ENCODE data around the gene CNOT1.
"Not testable (repeated sequence)": the region's sequence is repeated elsewhere in the genome, so short reads cannot be mapped to it uniquely, and the experiment has no call there.

The CNOT1 gene

GRCh38 chr16:58582971-58583765 is 46.5 kb downstream of the CNOT1 start:
- no peak for DNase-seq

DNA sequence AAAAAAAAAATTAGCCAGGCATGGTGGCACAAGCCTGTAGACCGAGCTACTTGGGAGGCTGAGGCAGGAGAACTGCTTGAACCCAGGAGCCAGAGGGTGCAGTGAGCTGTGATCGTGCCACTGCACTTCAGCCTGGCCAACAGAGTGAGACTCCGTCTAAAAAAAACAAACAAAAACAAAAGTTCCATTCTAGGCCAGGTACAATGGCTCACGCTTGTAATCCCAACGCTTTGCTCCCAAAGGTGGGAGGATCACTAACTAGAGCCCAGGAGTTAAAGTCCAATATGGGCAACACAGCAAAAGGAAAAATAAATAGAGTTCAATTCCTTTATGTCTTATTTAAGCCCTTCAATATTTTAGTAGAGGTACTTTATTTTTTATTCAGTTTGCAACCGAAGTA is 47.5 kb downstream of the CNOT1 start:
- DNase-seq = no peak

GRCh38 chr16:58579587-58579986 is 50.0 kb downstream of the CNOT1 start:
- no peak for DNase-seq

DNA sequence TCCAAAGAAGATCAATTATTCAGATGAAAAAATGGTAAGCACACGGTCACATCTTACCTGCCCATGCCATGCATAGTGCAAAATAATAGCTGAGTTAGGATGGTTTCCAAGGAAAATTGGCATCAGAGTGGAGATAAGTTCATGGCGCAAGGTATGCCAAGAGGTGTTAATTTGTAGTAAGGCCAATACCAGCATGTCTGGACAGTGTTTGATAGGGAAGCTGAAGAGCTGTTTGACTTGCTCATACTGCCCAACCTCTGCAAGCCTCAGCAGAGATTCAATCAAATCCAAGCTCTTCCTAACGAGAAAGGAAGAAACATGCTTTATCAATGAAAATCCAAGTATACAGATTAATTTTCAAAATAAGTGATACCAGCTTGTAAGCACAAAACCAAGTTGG is 51.0 kb downstream of the CNOT1 start:
- no peak for DNase-seq

- no peak for DNase-seq
These were observed 52.5 kb downstream of the CNOT1 start for GRCh38 chr16:58577141-58577540.

DNA sequence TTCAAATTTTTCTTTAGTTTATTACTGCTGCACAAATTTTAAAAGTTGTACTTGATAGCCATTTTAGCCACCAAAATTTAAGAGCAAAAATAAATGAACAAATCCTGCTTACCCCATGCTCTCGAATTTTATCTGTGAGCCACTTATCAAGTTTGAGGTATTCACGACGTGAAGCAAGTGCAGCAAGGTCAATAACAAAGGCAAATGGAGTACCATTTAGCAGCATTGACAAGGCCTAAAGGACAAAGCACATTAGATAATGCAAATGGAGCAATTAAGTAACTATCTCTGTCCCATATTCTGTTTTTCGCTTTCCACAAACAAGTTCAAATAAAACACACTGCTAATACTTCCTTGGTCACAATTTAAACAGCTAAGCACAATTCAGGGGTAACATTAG is 54.7 kb downstream of the CNOT1 start:
- no peak for DNase-seq

- DNase-seq = not testable (repeated sequence)
These were observed 63.9 kb downstream of the CNOT1 start for GRCh38 chr16:58565697-58566096.

DNA sequence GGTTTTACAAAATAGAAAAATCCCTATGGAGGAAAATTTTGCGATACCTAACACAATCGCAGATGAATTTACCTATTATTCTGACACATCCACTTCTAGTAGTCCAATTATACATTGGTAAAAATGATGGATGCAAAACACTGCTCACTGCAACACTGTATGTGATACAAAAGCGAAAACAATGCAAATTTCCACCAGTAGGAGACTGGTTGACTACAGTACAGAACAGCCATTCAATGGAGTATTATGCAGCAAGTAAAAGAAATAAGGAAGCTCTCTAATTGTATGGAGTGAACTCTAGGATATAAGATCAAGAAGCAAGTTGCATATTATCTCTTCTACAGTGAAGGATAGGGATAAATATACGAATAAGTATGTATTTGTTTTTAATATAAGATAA is 65.9 kb downstream of the CNOT1 start:
- no peak for DNase-seq

DNA sequence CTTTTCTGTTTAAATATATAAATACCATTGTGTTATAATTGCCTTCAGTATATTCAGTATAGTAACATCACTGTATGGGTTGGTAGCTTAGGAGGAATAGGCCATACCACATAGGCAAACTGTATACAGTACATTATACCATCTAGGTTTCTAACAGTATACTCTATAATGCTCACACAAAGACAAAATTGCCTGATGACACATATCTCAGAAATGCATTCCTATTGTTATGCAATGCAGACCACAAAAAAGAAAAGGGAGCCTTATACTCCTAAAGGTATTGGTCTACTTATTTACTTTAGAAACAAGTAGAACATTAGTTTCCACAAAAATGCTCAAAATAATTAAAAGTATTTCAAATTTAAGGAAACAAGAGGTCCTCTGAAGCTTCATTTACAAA is 66.4 kb downstream of the CNOT1 start:
- DNase-seq = no peak

- no peak for DNase-seq
These were observed 72.9 kb downstream of the CNOT1 start for GRCh38 chr16:58556678-58557077.

DNA sequence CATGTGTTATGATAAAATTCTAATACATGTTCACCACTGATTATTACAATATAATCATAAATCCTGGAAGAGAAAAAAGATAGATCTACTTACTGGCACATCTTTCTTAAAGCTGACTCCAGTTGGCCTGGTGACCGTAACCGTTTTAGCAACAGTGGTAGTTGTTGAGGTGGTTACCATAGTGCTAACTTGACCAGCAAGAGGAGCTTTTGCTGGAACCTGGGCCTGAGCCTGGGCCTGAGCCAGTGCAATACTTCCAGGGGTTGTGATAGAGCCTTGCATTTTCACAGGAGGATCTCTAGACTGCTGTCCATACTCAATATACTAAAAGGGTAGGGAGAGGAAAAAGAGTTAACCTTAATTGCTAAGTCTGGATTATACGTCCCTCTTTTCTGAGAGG is 78.1 kb downstream of the CNOT1 start:
- no peak for DNase-seq

DNA sequence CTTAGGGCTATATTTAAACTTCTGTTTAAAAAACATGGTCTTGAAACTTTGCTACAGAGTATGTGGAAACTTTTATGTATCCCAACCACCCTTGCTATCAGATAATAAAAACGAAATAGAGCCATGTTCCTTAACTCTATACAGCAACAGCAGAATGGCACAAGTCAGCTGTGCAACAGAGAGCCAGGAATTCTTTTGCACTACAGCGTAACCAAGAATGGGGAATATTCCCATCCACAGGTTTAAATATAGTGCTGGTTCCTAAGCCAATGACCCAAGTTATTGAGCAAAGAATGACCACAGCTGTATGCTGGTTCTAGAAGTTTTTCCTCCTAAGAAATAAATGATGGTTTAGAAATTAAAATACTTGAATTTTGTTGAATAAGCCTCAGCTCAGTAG is 81.2 kb downstream of the CNOT1 start:
- DNase-seq = no peak

DNA sequence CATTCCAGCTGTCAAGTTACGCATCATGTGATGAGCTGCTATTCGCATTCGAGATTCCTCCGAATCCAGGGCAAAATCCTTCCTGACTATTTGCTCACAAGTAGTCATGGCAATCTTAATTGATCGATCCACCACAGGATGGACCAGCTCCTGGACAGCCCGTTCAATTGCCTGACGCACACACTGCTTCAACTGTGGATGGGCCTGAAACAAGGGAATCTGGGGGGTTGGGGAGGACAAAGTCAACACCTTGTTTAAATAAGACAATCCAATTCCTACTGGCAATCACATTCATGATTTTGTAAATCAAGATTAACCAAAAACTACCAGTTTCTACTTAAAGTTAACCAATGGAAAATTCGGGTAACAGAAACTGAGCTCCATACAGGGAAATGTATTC is 85.9 kb downstream of the CNOT1 start:
- no peak for DNase-seq

DNA sequence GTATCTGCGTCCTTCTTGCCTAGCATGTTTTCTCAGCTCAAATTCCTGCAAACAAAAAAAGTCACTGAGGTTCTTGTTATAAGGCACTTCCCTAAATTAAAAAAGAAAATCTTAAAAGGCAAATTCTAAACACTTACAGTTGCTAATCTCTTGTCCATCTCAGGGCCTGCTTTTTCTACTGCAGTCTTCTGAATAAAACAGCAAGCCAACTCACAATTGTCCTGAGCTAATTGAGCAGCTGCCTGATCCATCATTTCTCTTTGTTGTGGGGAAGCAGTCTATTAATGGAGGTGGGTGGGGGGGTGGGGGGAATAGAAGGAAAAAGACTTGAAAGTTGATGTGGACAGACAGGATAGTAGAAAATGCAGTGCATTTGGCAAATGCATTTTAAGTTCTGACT is 87.3 kb downstream of the CNOT1 start:
- DNase-seq = no peak

DNA sequence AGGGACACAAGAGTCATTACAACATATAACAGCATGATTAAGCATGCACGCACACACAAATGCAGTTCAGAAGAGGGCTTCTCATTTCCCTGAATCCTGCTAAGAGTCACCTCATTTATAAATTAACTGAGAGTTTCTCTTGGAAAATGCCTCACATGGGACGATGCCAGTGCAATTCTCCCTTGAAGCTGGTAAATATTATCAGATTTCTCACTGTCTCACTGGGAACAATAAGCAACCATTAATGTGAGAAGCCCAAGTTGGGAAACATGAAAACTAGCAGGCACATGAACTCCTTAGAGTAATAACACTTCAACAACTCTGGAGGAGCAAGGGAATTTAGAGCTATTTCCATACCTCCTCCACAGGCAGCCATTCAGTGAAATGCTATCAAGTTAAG is 87.9 kb downstream of the CNOT1 start:
- no peak for DNase-seq

DNA sequence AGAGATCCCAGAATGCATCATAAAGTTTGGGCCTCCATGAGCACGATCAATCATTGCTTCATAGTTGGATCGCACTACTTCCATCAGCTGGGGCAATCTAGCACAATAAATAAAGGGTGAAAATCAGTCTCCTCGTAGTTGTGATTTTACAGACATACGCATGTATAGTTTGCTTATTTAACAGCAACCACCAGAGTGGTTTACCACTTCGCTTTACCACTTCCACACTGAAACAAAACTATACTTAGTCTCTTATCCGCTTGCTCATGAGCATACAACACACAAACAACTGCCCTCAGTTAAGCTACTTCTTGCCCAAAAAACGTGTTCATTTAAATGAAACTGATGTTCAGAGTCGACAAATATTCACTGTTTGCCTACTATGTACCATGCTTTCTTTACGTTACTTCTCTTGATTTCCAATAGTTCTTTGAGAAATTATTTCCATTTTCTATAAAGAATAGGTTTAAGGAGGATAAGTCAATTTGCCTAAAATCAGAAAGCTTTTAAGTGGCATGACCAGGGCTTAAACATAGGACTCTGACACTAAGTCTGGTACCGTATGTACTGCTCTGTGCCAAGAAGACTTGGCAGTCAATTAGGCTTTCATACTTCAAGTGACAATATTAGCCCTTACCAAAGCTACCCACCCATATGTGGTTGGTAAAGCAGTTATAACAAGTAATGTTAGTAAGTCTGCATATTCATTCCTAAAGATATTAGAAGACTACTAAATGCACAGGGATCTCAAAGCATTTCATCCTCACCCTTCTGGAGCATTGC is 92.3 kb downstream of the CNOT1 start:
- DNase-seq = no peak

- no peak for DNase-seq
These were observed 93.3 kb downstream of the CNOT1 start for GRCh38 chr16:58536278-58536677.

- no peak for DNase-seq
These were observed 94.5 kb downstream of the CNOT1 start for GRCh38 chr16:58535100-58535499.

GRCh38 chr16:58533751-58534470 is 95.7 kb downstream of the CNOT1 start:
- DNase-seq = no peak

DNA sequence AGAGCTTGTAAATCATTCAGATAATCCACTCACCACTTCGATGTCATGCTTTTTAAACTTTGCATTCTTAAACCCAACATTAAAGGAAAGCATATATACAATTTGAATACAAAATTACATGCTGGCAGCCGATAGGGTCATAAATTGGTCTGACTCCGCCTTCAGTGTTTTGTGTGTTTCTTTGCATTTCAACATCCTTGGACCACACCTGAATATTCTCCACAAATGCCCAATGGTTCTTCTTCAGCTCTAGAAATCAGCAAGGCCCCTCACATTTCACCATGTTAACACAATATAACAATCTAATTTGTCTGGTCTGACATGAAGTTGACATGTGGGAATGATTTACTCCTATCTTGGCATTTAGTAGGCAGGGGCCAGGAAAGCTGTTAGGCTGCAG is 97.2 kb downstream of the CNOT1 start:
- no peak for DNase-seq

- no peak for DNase-seq
These were observed 99.4 kb downstream of the CNOT1 start for GRCh38 chr16:58530179-58530578.

DNA sequence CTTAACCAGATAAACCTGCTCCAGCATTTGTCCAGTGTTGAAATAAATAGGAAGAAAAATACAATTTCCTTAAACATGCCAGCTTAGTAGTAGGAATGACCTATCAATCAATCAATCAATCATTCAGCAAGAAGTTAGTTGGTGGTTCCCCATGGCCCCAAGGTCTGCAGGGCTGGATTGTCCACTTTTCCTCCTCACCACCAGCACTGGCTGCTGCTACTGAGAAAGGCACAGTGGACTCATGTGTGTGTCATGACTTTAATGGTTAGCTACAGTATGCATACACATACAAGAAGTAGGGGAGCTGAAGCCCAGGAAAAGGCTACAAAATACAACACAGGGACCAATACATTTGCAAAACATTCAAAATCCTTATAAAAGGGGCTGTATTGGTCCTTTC is 109.9 kb downstream of the CNOT1 start:
- DNase-seq = no peak

GRCh38 chr16:58518980-58519368 is 110.7 kb downstream of the CNOT1 start:
- DNase-seq = no peak
